Measurements from ENCODE around the gene ZP4. TPM values are rescaled to one million over a fixed set of nuclear protein-coding genes. Genes with fewer than 3 reads are reported as not detected.

The ZP4 gene
- not detected for total RNA-seq
- not detected for polyA plus RNA-seq

GRCh38 chr1:237890822-237891221, at the start of gene ZP4:
TSS of gene ZP4 (minus strand) at chr1:237890922. CDS start at chr1:237890635, 287 bp downstream.
- Histone ChIP-seq H3K27ac (ENCODE audit: low read depth) (no peak within 1 kb of the TSS), H3K4me1 (ENCODE audit: insufficient read depth) (no peaks in the 10 kb centered on the region), H3K36me3 (ENCODE audit: insufficient read depth) (no peaks in the 10 kb centered on the region), H3K4me3 (ENCODE audit: low read depth, low read length) (no peak within 1 kb of the TSS)
- no peak for DNase-seq (ENCODE audit: extremely low spot score)
- 86% methylated on average over 2 of the region's 2 CpGs for WGBS

GRCh38 chr1:237938553-237938952, 47.8 kb upstream of the ZP4 start:
- no peaks in the 10 kb centered on the region for H3K36me3 ChIP-seq (ENCODE audit: insufficient read depth)
- WGBS: 75% methylated on average over 8 of the region's 8 CpGs

GRCh38 chr1:237938068-237938467, 47.3 kb upstream of the ZP4 start:
- WGBS: 90% methylated on average over 5 of the region's 5 CpGs
- H3K27ac ChIP-seq (ENCODE audit: low read depth): no peak overlapping the region
- no peak overlapping the region for H3K4me3 ChIP-seq (ENCODE audit: low read depth, low read length)
- H3K36me3 ChIP-seq (ENCODE audit: insufficient read depth): no peaks in the 10 kb centered on the region
- no peaks in the 10 kb centered on the region for H3K4me1 ChIP-seq (ENCODE audit: insufficient read depth)
- DNase-seq (ENCODE audit: extremely low spot score): no peak

More at GRCh38 chr1:237938553-237938952, 47.8 kb upstream of the ZP4 start:
- DNase-seq (ENCODE audit: extremely low spot score): no peak
- Histone ChIP-seq H3K27ac (ENCODE audit: low read depth) (no peak overlapping the region), H3K4me1 (ENCODE audit: insufficient read depth) (no peaks in the 10 kb centered on the region), H3K4me3 (ENCODE audit: low read depth, low read length) (no peak overlapping the region)

- WGBS: 97% methylated on average over 3 of the region's 3 CpGs
- Histone ChIP-seq H3K4me3 (ENCODE audit: low read depth, low read length) (no peak overlapping the region), H3K27ac (ENCODE audit: low read depth) (no peak overlapping the region), H3K36me3 (ENCODE audit: insufficient read depth) (no peaks in the 10 kb centered on the region), H3K4me1 (ENCODE audit: insufficient read depth) (no peaks in the 10 kb centered on the region)
- no peak for DNase-seq (ENCODE audit: extremely low spot score)
These were observed 42.1 kb upstream of the ZP4 start for GRCh38 chr1:237932816-237933215.

GRCh38 chr1:237931581-237931980, 40.9 kb upstream of the ZP4 start:
- Histone ChIP-seq H3K36me3 (ENCODE audit: insufficient read depth) (no peaks in the 10 kb centered on the region), H3K4me3 (ENCODE audit: low read depth, low read length) (no peak overlapping the region), H3K4me1 (ENCODE audit: insufficient read depth) (no peaks in the 10 kb centered on the region), H3K27ac (ENCODE audit: low read depth) (no peak overlapping the region)
- WGBS: 63% methylated on average over 4 of the region's 4 CpGs
- DNase-seq (ENCODE audit: extremely low spot score): no peak

- no peak overlapping the region for H3K27ac ChIP-seq (ENCODE audit: low read depth)
- H3K4me3 ChIP-seq (ENCODE audit: low read depth, low read length): no peak overlapping the region
- H3K4me1 ChIP-seq (ENCODE audit: insufficient read depth): no peaks in the 10 kb centered on the region
- no peak for DNase-seq (ENCODE audit: extremely low spot score)
- H3K36me3 ChIP-seq (ENCODE audit: insufficient read depth): no peaks in the 10 kb centered on the region
- 93% methylated on average over 15 of the region's 15 CpGs for WGBS
These were observed 36.5 kb upstream of the ZP4 start for GRCh38 chr1:237927198-237927597.

GRCh38 chr1:237921306-237921705, 30.6 kb upstream of the ZP4 start:
- no peak overlapping the region for H3K27ac ChIP-seq (ENCODE audit: low read depth)
- H3K36me3 ChIP-seq (ENCODE audit: insufficient read depth): no peaks in the 10 kb centered on the region
- DNase-seq (ENCODE audit: extremely low spot score): no peak
- H3K4me3 ChIP-seq (ENCODE audit: low read depth, low read length): no peak overlapping the region
- H3K4me1 ChIP-seq (ENCODE audit: insufficient read depth): no peaks in the 10 kb centered on the region

- H3K4me1 ChIP-seq (ENCODE audit: insufficient read depth): no peaks in the 10 kb centered on the region
- H3K27ac ChIP-seq (ENCODE audit: low read depth): no peak overlapping the region
- no peaks in the 10 kb centered on the region for H3K36me3 ChIP-seq (ENCODE audit: insufficient read depth)
- no peak for DNase-seq (ENCODE audit: extremely low spot score)
- H3K4me3 ChIP-seq (ENCODE audit: low read depth, low read length): no peak overlapping the region
- WGBS: 94% methylated on average over 2 of the region's 2 CpGs
These were observed 22.6 kb upstream of the ZP4 start for GRCh38 chr1:237913345-237913744.

- no peak for DNase-seq (ENCODE audit: extremely low spot score)
- Histone ChIP-seq H3K4me3 (ENCODE audit: low read depth, low read length) (no peak overlapping the region), H3K36me3 (ENCODE audit: insufficient read depth) (no peaks in the 10 kb centered on the region), H3K4me1 (ENCODE audit: insufficient read depth) (no peaks in the 10 kb centered on the region), H3K27ac (ENCODE audit: low read depth) (no peak overlapping the region)
These were observed 21.2 kb upstream of the ZP4 start for GRCh38 chr1:237911911-237912310.

GRCh38 chr1:237910834-237911233, 20.1 kb upstream of the ZP4 start:
- H3K4me3 ChIP-seq (ENCODE audit: low read depth, low read length): no peak overlapping the region
- WGBS: 92% methylated on average over 2 of the region's 2 CpGs
- no peak overlapping the region for H3K27ac ChIP-seq (ENCODE audit: low read depth)
- no peaks in the 10 kb centered on the region for H3K36me3 ChIP-seq (ENCODE audit: insufficient read depth)
- DNase-seq (ENCODE audit: extremely low spot score): no peak
- H3K4me1 ChIP-seq (ENCODE audit: insufficient read depth): no peaks in the 10 kb centered on the region

- H3K4me3 ChIP-seq (ENCODE audit: low read depth, low read length): no peak overlapping the region
- 94% methylated on average over 2 of the region's 2 CpGs for WGBS
- H3K36me3 ChIP-seq (ENCODE audit: insufficient read depth): no peaks in the 10 kb centered on the region
- H3K4me1 ChIP-seq (ENCODE audit: insufficient read depth): no peaks in the 10 kb centered on the region
- no peak overlapping the region for H3K27ac ChIP-seq (ENCODE audit: low read depth)
- DNase-seq (ENCODE audit: extremely low spot score): no peak
These were observed 13.2 kb upstream of the ZP4 start for GRCh38 chr1:237903961-237904360.

GRCh38 chr1:237902960-237903743, 12.4 kb upstream of the ZP4 start:
- Histone ChIP-seq H3K4me3 (ENCODE audit: low read depth, low read length) (no peak overlapping the region), H3K36me3 (ENCODE audit: insufficient read depth) (no peaks in the 10 kb centered on the region), H3K27ac (ENCODE audit: low read depth) (no peak overlapping the region), H3K4me1 (ENCODE audit: insufficient read depth) (no peaks in the 10 kb centered on the region)
- no peak for DNase-seq (ENCODE audit: extremely low spot score)
- WGBS: 84% methylated on average over 4 of the region's 4 CpGs

- no peaks in the 10 kb centered on the region for H3K4me1 ChIP-seq (ENCODE audit: insufficient read depth)
- DNase-seq (ENCODE audit: extremely low spot score): no peak
- H3K4me3 ChIP-seq (ENCODE audit: low read depth, low read length): no peak overlapping the region
- no peak overlapping the region for H3K27ac ChIP-seq (ENCODE audit: low read depth)
- 64% methylated on average over 5 of the region's 5 CpGs for WGBS
- H3K36me3 ChIP-seq (ENCODE audit: insufficient read depth): no peaks in the 10 kb centered on the region
These were observed 10.7 kb upstream of the ZP4 start for GRCh38 chr1:237901299-237901934.

GRCh38 chr1:237895630-237896029, 4.9 kb upstream of the ZP4 start:
- Histone ChIP-seq H3K4me1 (ENCODE audit: insufficient read depth) (no peaks in the 10 kb centered on the region), H3K36me3 (ENCODE audit: insufficient read depth) (no peaks in the 10 kb centered on the region), H3K27ac (ENCODE audit: low read depth) (no peak overlapping the region), H3K4me3 (ENCODE audit: low read depth, low read length) (no peak overlapping the region)
- no peak for DNase-seq (ENCODE audit: extremely low spot score)
